ENCODE data around the gene VRK3.
"Not testable (repeated sequence)": the region's sequence is repeated elsewhere in the genome, so short reads cannot be mapped to it uniquely, and the experiment has no call there.

VRK3 gene

DNA sequence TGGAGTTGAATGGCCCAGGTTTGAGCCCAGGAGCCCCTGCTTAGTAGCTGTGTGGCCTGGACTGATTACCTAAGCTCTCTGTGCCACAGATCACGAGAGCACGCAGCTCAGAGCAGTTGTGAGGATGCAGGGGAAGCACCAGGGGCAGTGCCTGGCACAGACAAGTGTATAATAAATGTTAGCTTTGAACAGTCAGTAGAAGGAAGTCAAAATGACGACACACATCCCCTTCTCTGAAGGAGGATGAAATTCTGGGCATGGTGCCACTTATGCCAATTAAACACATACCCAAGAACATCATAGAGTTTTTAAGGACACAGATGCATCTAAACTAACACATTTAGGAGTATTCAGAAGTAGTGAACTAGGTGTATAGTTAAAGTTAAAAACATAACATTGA is 39.3 kb downstream of the VRK3 start:
- DNase-seq, result no peak

DNA sequence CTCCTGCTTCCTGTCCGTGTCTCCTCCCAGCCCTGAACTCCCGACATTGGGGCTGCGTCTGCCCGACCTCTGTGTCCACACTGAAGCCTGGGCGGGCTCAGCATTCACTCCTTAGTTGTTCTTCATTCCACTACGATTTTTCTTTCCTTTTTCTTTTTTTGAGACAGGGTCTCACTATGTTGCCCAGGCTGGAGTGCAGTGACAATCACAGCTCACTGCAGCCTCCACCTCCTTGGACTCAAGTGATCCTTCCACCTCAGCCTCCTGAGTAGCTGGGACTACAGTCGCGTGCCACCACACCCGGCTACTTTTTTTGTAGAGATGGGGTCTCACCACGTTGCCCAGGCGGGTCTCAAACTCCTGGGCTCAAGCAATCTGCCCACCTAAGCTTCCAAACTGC is 40.7 kb downstream of the VRK3 start:
- DNase-seq, result no peak

DNA sequence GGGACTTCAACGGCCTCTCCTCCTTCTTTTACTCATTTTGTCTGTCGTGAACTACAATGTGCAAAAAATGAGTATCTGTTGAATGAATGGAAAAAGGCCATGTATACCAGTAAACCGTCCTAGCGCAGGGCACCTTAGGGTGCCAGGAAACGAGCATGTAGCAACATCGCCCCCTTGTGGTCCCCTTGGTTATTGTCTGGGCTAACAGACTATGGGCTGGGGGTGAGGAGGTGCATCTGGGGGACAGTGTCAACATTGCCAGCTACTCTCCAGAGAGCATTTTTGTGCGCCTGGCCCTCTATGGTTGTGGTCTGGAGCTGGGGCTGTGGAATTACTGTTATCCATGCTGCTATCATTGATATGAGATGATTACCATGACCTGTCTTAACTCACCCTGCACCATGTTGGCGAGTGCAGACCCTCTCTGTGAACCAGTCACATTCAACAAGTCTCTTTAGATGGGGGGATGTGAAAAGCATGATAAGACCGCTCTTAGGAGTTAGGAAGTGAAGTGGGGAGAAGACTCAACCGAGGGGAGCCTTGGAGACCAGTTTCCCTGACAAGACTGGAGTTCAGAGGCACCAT is 41.4 kb downstream of the VRK3 start:
- peak; percentile 62 for DNase-seq

DNA sequence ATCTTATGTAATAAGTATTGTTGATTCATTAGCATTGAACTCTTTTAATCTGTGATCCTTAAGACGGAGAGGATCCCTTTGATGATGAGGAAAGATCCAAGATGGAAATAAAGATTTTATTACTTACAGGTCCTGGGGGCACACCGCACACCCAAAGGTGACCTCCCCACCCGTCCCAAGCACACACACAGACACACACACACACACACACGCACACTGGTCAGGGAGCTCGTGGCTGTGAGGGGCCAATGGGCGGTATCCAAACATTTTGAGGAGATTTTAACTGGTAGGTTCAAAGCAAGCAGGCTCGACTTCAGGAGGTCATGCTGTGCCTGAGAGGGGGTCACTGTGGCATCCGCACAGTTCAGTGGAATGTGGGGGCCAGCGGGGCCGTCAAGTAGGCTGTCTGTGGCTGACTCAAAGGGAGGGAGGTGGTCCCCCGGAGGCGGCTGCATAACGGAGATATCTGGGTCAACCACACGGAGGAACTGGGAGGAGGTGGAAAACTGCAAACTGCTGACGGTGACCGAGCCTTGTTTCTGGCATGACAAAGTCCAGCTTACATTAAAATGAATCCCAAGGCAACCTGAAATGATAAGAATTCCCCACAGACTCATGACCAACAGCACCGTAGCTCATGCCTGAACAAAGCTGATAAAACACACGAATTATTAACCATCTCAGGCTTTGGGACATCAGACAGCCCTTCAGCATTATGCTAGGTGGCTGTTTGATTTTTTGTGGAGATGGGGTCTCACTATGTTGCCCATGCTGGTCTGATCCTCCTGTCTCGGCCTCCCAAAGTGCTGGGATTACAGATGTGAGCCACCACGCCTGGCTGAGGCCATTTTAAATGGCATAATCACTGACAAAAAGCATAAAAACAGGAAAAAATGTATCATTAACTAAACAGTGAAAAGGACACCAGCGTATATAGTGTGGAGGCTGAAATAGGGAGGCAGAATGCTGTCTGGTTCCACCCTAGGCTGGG is 43.3 kb downstream of the VRK3 start:
- peak; percentile 37 for DNase-seq

DNA sequence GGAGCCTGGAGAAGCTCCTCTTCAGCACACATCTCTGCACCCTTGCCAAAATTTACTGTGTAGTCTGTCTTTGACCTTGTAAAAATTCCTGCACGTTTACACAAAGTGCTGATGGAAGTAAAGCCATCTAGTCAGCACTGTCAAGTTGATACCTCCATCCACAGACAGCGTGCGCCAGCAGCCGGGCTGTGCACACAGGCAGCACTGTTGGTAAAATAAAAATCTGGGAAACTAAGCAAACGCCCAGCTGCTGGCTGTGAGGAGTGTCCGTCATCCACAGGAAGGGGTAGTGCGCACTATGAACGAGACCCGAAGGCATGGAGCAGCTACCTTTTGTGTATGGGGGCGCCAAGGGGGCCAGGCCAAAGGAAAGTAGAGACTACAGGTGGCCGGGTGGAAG is 46.8 kb downstream of the VRK3 start:
- no peak for DNase-seq

DNA sequence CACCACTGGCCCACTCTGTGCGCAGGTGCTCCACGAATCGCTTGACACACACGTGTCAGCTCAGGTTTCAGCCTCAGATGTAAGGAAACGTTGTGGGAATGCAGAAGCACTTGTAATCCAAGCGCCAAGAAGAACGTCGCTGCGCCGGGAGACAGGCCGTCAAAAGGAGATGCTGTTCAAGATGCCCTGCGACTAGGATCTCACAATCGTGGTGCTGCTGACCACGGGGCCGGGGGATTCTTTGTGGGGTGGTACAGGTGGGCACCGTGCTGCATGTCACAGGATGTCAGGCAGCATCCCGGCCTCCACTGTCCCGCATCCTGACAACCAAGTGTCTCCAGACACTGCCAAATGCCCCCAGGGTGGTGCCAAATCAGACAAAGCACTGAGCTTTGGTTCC is 47.3 kb downstream of the VRK3 start:
- peak; percentile 35 for DNase-seq

DNA sequence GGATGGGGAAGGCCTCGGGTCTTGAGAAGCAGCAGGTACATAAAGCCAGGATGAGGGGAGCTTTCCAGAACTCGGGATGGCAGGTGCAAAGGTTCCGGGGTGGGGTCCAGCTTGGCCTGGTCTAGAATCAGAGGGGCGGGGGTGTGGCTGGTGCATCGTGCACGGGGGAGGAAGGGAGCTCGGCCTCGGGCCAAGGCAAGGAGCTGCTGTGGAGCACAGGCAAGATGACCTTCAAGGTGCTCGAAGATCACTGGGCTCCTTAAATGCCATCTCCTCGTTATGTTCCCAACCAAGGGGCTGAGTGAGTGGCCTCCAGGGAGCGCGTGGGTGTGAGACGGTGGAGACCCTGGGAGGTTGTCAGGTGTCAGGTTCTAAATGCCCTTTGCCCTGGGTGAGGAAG is 48.1 kb downstream of the VRK3 start:
- DNase-seq, result peak; percentile 41

DNA sequence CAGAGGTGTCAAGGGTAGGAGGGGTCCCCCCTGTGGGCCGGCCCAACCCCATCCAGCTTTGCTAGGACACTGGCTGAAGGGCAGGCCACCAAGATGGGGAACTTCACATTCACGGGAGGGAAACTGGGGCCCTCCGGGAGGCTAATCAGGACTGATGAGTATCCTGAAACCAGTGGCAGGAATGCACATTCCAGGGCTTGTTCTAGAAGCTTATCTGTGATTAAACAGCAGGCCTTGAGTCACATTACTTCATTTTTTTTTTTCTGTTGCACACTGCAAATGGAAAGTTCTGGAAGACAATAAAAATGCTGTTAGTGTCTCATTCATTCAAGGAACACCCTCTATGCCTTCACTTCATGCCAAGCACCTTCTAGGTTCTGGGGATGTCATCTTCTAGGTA is 48.7 kb downstream of the VRK3 start:
- no peak for DNase-seq

DNA sequence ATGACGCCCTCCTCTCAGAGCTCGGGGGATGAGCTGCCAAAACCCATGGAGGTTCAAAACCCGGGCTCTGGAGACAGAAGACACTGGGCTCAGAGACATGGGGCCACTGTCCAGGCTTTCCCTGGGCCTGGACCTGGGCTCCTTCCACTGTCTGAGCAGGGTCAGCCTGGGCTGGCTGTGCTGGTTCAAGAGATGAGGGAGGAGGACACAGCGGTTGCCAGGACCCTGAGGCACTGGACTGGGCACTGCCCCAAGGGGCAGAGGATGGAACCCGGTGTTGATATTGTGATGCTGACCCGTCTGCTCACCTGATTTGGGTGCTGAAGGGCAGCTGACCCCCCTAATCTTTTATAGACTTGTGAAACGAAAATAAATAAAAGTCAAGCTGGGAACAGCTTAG is 50.1 kb downstream of the VRK3 start:
- DNase-seq, result no peak

DNA sequence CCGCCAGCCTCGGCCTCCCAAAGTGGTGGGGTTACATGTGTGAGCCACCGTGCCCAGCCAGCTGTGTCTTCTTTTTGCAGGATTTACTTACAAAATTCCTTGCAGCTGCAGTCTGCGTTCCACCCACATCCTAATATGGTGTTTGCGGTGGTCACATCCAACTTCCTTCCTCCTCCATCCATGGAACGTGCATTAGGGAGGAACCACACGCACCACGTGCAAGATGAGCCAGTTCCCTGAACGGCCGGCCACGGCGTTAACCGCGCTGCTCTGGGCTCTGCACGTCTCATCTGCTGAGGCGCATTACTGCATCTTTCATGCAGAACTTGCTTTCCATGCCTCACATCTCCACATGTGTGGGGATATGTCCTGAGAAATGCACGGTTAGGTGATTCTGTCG is 51.2 kb downstream of the VRK3 start:
- no peak for DNase-seq

DNA sequence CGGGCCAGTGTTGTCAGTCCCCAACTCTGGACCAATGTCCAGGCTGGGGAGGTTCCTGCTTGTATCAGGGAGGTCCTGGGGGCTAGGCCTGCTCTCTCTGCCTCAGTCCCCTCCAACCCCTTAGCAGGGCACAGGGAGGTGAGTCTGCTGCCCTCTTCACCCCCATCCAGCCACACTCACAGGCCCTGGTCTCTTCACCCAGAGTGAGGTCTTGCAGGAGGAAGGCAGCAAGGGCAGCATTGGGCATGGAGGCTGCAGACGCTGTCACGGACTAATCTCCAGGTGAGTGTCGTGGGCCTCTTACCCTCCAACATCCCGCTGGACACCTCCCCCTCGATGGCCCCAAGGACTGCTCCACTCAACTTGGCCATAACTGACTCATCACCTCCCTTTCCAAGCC is 52.3 kb downstream of the VRK3 start:
- no peak for DNase-seq

DNA sequence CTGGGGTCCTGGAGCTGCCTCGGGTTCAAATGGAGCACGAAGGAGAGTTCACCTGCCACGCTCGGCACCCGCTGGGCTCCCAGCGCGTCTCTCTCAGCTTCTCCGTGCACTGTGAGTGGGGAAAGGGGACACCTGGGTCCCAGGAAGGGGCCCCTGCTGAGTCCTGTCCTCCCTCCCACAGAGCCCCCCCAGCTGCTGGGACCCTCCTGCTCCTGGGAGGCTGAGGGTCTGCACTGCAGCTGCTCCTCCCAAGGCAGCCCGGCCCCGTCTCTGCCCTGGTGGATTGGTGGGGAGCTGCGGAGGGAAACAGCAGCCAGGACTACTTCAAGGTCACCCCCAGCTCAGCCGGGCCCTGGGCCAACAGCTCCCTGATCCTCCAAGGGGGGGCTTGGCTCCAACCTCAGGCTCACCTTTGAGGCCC is 53.2 kb downstream of the VRK3 start:
- no peak for DNase-seq

DNA sequence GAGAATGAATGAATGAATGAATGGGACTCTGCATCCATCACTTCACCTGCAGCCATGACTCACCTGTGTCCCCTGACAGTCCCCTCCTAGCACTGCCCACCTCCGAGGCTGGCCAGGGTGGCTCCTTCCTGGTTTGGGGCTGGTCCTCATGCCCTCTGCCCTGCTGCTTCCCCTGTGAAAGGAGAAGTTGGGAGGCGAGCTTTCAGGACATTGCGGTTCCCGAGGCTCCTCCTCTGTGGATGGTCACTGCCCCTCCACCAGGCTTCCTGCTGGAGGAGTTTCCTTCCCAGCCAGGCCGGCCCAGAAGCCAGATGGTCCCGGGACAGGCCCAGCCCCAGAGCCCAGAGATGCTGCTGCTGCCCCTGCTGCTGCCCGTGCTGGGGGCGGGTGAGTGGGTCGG is 55.8 kb downstream of the VRK3 start:
- not testable (repeated sequence) for DNase-seq

DNA sequence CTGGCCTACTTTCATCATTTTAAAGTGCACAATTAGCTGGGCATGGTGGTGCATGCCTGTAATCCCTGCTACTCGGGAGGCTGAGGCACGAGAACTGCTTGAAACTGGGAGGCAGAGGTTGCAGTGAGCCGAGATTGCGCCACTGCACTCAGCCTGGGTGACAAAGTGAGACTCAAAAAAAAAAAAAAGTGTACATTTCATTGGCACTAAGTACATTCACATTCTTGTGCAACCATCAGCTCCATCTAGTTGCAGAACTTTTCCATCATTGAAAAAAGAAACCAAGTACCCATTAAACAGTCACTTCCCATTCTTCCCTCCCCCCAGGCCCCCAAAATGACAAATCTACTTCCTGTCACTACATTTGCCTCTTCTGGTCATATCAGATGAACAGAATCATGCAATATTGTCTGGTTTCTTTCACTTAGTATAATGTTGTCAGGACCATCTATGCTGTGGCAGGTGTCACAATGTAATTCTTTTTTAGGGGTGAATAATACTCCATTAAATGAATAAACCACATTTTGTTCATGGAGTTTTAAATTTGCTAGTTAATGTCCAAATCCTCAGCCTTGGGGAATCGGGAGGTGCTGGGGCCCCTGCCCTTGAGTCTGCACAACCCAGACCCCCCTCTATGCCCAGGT is 56.8 kb downstream of the VRK3 start:
- no peak for DNase-seq

DNA sequence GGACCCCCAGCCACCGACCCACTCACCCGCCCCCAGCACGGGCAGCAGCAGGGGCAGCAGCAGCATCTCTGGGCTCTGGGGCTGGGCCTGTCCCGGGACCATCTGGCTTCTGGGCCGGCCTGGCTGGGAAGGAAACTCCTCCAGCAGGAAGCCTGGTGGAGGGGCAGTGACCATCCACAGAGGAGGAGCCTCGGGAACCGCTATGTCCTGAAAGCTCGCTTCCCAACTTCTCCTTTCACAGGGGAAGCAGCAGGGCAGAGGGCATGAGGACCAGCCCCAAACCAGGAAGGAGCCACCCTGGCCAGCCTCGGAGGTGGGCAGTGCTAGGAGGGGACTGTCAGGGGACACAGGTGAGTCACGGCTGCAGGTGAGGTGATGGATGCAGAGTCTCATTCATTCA is 64.2 kb downstream of the VRK3 start, which contains the start of gene SIGLEC11:
SIGLEC11 (minus strand) TSS at position 193 of the 400 bp plus-strand sequence; CDS start at position 102, 91 bp downstream.
- DNase-seq, result not testable (repeated sequence)

DNA sequence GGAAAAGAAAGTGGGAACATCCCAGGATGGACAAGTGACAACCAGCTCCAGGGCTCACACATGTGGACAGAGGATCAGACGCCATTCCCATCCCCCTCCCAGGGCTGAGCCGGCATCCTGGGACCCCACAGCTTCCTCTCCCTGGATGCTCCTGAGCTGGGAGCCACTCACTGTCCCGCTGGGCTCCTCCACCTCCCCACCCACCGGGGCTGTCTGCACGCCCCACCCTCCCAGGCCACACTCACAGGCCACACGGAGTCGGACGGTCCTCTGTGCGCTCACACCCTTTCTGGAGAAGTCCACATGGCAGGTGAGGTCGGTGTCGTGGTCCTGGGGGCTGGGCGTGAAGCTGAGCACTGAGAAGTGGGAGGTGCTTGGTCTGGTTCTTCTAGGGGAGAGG is 65.3 kb downstream of the VRK3 start:
- not testable (repeated sequence) for DNase-seq

DNA sequence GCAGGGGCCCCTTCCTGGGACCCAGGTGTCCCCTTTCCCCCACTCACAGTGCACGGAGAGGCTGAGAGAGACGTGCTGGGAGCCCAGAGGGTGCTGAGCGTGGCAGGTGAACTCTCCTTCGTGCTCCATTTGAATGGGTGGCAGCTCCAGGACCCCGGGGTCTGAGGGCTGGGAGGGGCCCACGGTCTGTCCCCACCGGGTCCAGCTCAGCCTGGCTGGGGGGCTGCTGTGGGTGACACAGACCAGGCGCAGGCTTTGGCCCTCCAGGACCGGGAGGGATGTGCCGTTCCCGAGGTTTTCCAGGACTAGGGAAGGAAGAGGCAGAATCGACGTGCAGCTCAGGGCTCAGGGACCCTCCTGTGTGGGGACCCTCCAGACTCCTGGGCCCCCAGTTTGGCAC is 66.6 kb downstream of the VRK3 start:
- not testable (repeated sequence) for DNase-seq

DNA sequence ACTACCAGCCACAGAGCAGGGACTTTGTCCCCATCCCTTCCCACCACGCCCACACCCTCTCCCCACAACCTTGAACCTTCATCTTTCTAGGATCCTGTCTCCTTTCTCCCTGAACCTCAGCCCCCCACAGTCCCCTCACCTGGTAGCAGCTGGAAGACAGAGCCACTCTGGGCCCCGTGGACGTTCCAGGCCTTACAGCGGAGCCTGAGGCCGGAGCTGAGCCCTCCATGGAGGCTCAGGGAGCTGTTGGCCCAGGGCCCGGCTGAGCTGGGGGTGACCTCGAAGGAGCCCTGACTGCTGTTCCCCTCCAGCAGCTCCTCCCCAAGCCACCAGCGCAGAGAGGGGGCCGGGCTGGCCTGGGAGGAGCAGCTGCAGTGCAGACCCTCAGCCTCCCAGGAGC is 67.0 kb downstream of the VRK3 start:
- DNase-seq, result not testable (repeated sequence)

DNA sequence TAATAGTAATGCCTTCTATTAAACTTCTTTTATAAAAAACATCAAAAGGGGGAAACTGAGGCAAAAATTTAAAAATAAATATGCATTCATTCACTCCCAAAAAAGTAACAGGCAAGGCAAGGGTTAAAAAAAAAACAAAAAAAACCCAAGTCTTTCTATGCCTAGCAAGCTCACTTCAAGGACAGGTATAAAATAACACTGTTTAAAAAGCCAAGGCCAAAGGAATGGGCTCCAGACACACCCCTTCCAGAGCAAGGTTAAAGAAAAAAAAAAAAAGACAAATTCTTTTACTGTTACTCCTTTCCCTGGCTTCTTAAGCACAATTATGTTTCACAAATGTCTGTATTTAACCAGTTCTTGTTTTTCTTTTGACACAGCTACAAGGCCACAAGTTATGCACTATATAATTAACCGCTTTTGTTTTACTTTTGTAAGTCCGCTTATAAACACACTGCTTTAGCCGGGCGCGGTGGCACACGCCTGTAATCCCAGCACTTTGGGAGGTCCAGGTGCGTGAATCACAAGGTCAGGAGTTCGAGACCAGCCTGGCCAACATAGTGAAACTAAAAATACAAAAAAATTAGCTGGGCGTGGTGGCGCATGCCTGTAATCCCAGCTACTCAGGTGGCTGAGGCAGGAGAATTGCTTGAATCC is 67.8 kb downstream of the VRK3 start:
- no peak for DNase-seq

DNA sequence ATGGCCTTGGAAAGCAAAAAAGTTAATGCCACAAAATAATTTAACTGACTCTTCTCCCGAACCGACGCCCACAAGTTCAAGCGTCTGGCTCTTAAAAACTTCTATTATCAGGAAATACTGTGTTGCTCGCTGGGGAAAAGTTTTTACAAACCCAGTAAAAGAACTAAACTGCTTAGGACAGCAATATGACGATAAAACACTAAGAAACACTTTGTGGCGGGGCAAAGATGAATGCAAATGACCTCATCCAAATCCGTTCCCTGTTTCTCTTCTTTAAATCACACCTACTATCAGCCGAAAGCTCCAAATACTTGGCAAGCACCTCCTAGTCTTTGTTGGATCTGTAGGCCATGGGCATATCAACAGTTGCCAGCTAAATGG is 69.1 kb downstream of the VRK3 start:
- DNase-seq, result no peak

DNA sequence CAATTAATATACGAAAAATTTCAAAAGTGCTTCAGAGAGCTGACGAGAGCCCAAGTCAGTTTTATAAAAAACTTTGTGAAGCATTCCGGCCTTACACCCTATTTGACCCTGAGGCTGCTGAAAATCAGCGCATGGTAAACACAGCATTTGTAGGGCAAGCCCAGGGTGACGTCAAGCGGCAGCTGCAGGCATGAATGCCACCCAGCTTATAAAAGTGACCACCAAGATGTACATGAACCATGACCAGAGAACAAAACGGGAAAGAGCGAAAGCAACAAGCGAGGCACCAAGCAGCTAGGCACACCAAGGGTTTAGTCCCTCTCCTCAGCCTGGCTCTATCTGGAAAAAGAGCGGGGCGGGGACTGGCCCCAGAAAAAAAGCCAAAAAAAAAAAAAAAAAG is 70.2 kb downstream of the VRK3 start:
- no peak for DNase-seq

DNA sequence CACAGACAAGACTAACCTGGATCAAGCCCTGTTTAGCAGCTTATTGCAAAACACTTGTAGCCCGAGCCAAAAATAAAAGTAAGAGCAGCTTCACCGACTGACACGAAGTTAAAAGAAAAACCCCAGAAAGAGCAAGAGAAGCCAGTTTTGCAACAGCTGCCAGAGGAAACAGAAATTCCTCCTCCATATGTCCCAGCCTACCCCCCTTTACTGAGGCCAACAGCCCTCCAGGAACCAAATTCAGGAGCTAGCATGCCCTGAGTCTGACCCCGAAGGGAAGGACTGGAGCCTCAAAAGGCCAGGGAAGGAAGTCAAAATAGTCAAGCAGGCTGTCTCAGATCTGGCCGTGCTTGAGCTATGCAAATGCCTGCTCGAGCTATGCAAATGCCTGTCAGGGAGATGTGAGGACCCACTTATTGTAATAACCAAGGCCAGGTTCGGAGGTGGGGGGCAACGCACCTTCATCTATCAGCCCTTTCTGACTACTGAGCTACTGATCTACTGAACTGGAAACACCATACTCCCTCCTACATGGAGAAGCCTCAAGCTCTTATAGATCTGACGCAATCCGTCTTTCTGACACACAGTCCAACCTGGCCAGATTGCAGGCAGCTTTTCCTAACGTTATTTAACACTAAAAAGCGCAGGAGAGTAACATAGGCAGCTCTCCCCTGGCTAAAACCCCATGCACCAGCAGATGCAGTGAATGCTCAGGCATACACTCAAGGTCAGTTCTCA is 70.9 kb downstream of the VRK3 start:
- DNase-seq, result no peak

DNA sequence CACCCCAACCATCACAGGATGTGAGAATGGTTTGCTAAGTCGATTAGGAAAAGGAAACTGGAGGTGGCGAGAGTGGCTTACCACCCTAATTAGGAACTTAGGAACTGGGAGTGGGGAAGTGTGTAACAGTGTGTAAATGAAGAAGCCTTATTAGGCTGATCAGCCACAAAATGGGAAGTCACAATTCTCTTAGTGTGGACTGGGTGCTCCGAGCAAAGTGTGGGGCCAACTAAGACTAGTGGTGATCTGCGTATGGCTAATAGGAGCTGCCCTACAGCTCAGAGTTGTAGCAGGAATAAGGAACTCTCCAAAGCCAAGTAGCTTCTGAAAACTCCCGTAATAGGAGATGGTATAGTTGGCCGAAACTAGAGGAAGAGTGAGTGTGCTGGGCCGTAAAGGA is 71.8 kb downstream of the VRK3 start:
- no peak for DNase-seq
